Measurements from ENCODE around the gene NWD2. TPM values are rescaled to one million over a fixed set of nuclear protein-coding genes. Genes with fewer than 3 reads are reported as not detected.

The NWD2 gene
- total and polyA plus RNA-seq, 10 of the 15 experiments (the other 5 are each of a cell fraction or from before 2014, with no cell fraction given), result not detected

- Histone ChIP-seq H4K20me1 (ENCODE audit: control insufficient read depth, insufficient read depth) (no peaks in the 10 kb centered on the region), H3K4me2 (ENCODE audit: control insufficient read depth, insufficient read depth) (no peak overlapping the region), H3K9me3 (replicated peaks; ENCODE audit: control insufficient read depth, insufficient read depth, low read length) (no peaks in the 10 kb centered on the region), H3K36me3 (ENCODE audit: control insufficient read depth in 2 of 2, insufficient read depth in 2 of 2, low read length in 1 of 2) (no peaks in the 10 kb centered on the region), H3K27ac (ENCODE audit: control insufficient read depth, insufficient read depth) (no peak overlapping the region), H3K9ac (ENCODE audit: control insufficient read depth, insufficient read depth, low read length) (no peak overlapping the region), H3K4me3 (no peak overlapping the region), H3K79me2 (ENCODE audit: control insufficient read depth, insufficient read depth, low read length) (no peaks in the 10 kb centered on the region), H3K4me1 (ENCODE audit: control insufficient read depth, insufficient read depth, low read length) (no peaks in the 10 kb centered on the region), H2AFZ (ENCODE audit: control insufficient read depth, low read depth, low read length) (no peak overlapping the region), H3K27me3 (replicated peaks in 1 of 2; ENCODE audit: control insufficient read depth in 2 of 2, insufficient read depth in 2 of 2, low read length in 1 of 2) (peaks cover 0 to 4% of the 10 kb centered on the region in 2 experiments; a peak in 1 of 4 replicates)
- DNase-seq (ENCODE audit: low read depth, low spot score) (no peak), ATAC-seq (no peak), FAIRE-seq (no peak)
- CTCF ChIA-PET, result interaction anchor here (0.8 to 3.0 kb wide), 5 partner anchors 8 to 981 kb away, joined by 3 to 13 read pairs (median 5); no protein-coding TSS in a partner anchor
- SMC1A ChIA-PET (ENCODE audit: uncharacterized antibody, unreplicated experiment), result interaction anchor here (0.9 to 1.7 kb wide), 7 partner anchors 9 to 982 kb away, joined by 3 to 6 read pairs (median 4); no protein-coding TSS in a partner anchor
- POLR2A ChIA-PET, result no interaction called here
- intact Hi-C loops (cut with micrococcal nuclease; ENCODE audit: unreplicated experiment), result loop anchor here (10.0 kb wide), 1 partner anchor 316 kb away; no protein-coding TSS in a partner anchor
- 0 out of 2 replicates have a peak, but pooled peaks have one; percentile 12 for TF ChIP-seq SPI1 (IDR thresholded peaks at IDR 0.05; ENCODE audit: borderline replicate concordance, insufficient read depth, low read depth, low read length)
- no peak for TF ChIP-seq TARDBP (IDR thresholded peaks at IDR 0.05; ENCODE audit: borderline replicate concordance)
- no peak for TF ChIP-seq PBX3 (IDR thresholded peaks at IDR 0.05; ENCODE audit: insufficient replicate concordance, low read depth, low read length)
- WGBS (ENCODE audit: insufficient coverage, insufficient replicate concordance, low lambda C conversion rate, missing lambda C conversion rate), result 17% methylated on average over 9 of the region's 9 CpGs
- in situ Hi-C loops (cut with MboI), result loop anchor here (5.0 to 25.0 kb wide), 3 partner anchors 964 to 1194 kb away; no protein-coding TSS in a partner anchor
- no TSS peak for BruUV-seq (replicated peaks)
- RAD21 ChIA-PET (ENCODE audit: unreplicated experiment), result interaction anchor here (1.2 to 2.4 kb wide), 4 partner anchors 11 to 1031 kb away, joined by 3 to 8 read pairs (median 4); no protein-coding TSS in a partner anchor
Measured at GRCh38 chr4:37381040-37381668, 136.6 kb downstream of the NWD2 start.
